Hepatocyte (in vitro differentiated cells): ENCODE data around the gene DGKZ. TPM values are rescaled to one million over a fixed set of nuclear protein-coding genes. Genes with fewer than 3 reads are reported as not detected.

Source experiments
- DNase-seq: peaks from one replicate; pipeline ENCODE4 v3.0.0-alpha.2; 2016; ENCODE audit warnings: low spot score
- H2AFZ ChIP-seq: fragments of 200-600 bp; sonication (generic); 2 replicates; pipeline ENCODE4 v1.6.0; 2016; ENCODE audit warnings: antibody characterized with exemption, mild to moderate bottlenecking
- H3K27ac ChIP-seq: fragments of 200-600 bp; sonication (generic); 2 replicates; pipeline ENCODE4 v1.5.1; 2016; ENCODE audit warnings: mild to moderate bottlenecking
- H3K27me3 ChIP-seq: fragments of 200-600 bp; sonication (generic); 2 replicates; pipeline ENCODE4 v1.6.1; 2016
- H3K36me3 ChIP-seq: fragments of 200-600 bp; sonication (generic); replicated peaks from 2 replicates; pipeline ENCODE4 v1.5.1; 2016; ENCODE audit warnings: low read depth; ENCODE audit not compliant: insufficient read depth
- H3K4me1 ChIP-seq: fragments of 200-600 bp; sonication (generic); 2 replicates; pipeline ENCODE4 v1.5.1; 2016; ENCODE audit warnings: mild to moderate bottlenecking, moderate library complexity; ENCODE audit not compliant: insufficient read depth
- H3K4me2 ChIP-seq: fragments of 200-600 bp; sonication (generic); 2 replicates; pipeline ENCODE4 v1.6.0; 2016
- H3K4me3 ChIP-seq: fragments of 200-600 bp; sonication (generic); 2 replicates; pipeline ENCODE4 v1.5.1; 2016; ENCODE audit warnings: mild to moderate bottlenecking
- H3K79me2 ChIP-seq: fragments of 200-600 bp; sonication (generic); 2 replicates; pipeline ENCODE4 v1.6.0; 2017; ENCODE audit warnings: mild to moderate bottlenecking
- H3K9me2 ChIP-seq: fragments of 200-600 bp; sonication (generic); replicated peaks from 2 replicates; pipeline ENCODE4 v1.6.0; 2017; ENCODE audit warnings: mild to moderate bottlenecking; ENCODE audit not compliant: insufficient read depth
- H3K9me3 ChIP-seq: fragments of 200-600 bp; sonication (generic); 2 replicates; pipeline ENCODE4 v1.5.1; 2016; ENCODE audit warnings: low read depth, mild to moderate bottlenecking
- H4K20me1 ChIP-seq: fragments of 200-600 bp; sonication (generic); 2 replicates; pipeline ENCODE4 v1.6.0; 2016; ENCODE audit warnings: mild to moderate bottlenecking; ENCODE audit not compliant: insufficient read depth, poor library complexity, severe bottlenecking
- EZH2 ChIP-seq: fragments of 200-600 bp; sonication (generic); IDR thresholded peaks from 2 replicates; pipeline ENCODE4 v1.6.1; 2016; ENCODE audit warnings: antibody characterized with exemption, mild to moderate bottlenecking, borderline replicate concordance
- EZH2phosphoT487 ChIP-seq: fragments of 200-600 bp; sonication (generic); IDR thresholded peaks from one replicate; pipeline ENCODE4 v1.6.1; 2018; ENCODE audit warnings: antibody characterized with exemption, mild to moderate bottlenecking, low read depth, moderate library complexity; ENCODE audit not compliant: unreplicated experiment, severe bottlenecking
- WGBS: methylation state at CpG from one replicate; pipeline ENCODE4 v1.1.6; 2016; ENCODE audit warnings: low lambda C conversion rate; ENCODE audit errors: missing lambda C conversion rate; 5-methylcytosine and 5-hydroxymethylcytosine counted together
- polyA plus RNA-seq: library from polyadenylated mRNA; unstranded; fragments of >200 nt; fragmentation: Nextera tagmentation; extraction: Ambion mirVana; gene quantifications from 2 replicates; pipeline ENCODE4 v1.2.1, GENCODE V29; 2016
- total RNA-seq: library from RNA; depleted of rRNA; stranded (reverse); fragments of >200 nt; gene quantifications from 2 replicates; pipeline ENCODE4 v1.2.3, GENCODE V29; 2014
- TF ChIP-seq, protein P1 (sequence below): fragments of 200-600 bp; sonication (generic); IDR thresholded peaks from 2 replicates; pipeline ENCODE4 v1.5.1; 2016; ENCODE audit warnings: antibody characterized with exemption, mild to moderate bottlenecking; ENCODE audit not compliant: poor library complexity

The DGKZ gene
- total and polyA plus RNA-seq, 2 experiments from 2014 or later, result 26.6 to 42.9 TPM

DNA sequence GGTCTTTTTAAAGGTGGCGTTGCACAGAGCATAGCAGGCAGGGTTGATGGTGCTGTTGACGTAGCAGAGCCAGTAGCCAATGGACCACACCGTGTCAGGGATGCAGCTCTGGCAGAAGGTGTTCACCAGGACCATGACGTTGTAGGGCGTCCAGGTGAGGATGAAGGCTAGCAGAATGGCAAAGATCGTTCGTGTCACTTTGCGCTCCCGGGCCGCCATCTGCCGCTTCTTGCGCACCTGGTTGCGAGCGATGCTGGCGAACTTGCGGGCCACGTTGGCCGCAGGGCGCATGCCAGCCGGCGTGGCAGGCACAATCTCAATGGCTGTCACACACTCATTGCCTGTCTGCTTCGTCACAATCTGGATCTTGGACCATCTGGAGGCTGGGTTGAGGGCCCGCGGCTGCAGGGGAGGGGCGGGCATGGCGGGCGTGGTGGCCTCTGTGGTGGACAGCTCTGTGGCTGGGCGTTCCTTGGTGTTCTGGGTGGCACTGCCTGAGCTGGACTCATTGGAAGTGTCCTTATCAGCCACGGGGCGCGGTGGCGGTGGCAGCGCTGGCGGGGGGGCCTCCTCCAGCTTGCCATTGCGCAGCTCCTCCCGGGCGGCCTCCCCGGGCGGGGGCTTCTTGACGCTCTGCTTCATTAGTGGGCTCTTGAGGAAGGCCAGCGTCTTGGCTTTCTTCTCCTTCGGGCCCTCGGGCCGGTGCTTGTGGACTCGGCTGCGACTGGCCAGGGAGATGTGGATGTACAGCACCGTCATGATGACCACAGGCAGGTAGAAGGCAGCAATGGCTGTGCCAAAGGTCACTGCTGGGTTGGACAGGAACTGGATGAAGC, 38.1 kb downstream of the DGKZ start:
- Histone ChIP-seq H3K27me3 (peaks cover 36% of the 10 kb centered on the region), H3K9me3 (no peaks in the 10 kb centered on the region), H3K4me3 (no peak overlapping the region), H3K36me3 (no peaks in the 10 kb centered on the region), H2AFZ (no peak overlapping the region), H3K4me1 (peaks cover 34% of the 10 kb centered on the region), H4K20me1 (peaks cover 8% of the 10 kb centered on the region), H3K4me2 (no peak overlapping the region), H3K79me2 (peaks cover 14% of the 10 kb centered on the region), H3K9me2 (no peaks in the 10 kb centered on the region), H3K27ac (no peak overlapping the region)
- DNase-seq, result no peak
- TF ChIP-seq, protein P1, sequence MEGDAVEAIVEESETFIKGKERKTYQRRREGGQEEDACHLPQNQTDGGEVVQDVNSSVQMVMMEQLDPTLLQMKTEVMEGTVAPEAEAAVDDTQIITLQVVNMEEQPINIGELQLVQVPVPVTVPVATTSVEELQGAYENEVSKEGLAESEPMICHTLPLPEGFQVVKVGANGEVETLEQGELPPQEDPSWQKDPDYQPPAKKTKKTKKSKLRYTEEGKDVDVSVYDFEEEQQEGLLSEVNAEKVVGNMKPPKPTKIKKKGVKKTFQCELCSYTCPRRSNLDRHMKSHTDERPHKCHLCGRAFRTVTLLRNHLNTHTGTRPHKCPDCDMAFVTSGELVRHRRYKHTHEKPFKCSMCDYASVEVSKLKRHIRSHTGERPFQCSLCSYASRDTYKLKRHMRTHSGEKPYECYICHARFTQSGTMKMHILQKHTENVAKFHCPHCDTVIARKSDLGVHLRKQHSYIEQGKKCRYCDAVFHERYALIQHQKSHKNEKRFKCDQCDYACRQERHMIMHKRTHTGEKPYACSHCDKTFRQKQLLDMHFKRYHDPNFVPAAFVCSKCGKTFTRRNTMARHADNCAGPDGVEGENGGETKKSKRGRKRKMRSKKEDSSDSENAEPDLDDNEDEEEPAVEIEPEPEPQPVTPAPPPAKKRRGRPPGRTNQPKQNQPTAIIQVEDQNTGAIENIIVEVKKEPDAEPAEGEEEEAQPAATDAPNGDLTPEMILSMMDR, result no peak
- TF ChIP-seq EZH2phosphoT487, result no peak
- TF ChIP-seq EZH2, result no peak
- over 99% methylated on average over 37 of the region's 47 CpGs for WGBS

DNA sequence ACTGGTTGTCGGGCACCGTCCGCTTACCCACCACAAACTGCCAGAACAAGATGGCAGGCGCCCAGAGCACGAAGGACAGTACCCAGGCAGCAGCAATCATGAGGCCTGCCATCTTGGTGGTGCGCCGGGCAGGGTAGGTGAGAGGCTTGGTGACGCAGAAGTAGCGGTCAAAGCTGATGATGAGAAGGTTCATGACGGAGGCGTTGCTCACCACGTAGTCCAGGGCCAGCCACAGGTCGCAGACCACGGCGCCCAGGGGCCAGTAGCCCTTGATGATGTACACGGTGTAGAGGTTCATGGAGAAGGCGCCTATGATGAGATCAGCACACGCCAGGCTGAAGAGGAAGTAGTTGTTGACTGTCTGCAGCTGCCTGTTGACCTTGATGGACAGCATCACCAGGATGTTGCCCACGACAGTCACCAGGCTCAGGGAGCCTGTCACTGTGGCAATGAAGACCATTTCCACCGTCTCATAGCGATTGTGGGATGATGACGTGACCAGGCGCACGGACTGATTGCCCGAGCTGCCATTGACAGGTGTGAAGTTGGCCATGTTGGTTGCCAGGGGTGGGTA, 38.8 kb downstream of the DGKZ start:
- 98% methylated on average over 25 of the region's 25 CpGs for WGBS
- TF ChIP-seq, protein P1, result no peak
- no peak for TF ChIP-seq EZH2phosphoT487
- TF ChIP-seq EZH2, result no peak

DNA sequence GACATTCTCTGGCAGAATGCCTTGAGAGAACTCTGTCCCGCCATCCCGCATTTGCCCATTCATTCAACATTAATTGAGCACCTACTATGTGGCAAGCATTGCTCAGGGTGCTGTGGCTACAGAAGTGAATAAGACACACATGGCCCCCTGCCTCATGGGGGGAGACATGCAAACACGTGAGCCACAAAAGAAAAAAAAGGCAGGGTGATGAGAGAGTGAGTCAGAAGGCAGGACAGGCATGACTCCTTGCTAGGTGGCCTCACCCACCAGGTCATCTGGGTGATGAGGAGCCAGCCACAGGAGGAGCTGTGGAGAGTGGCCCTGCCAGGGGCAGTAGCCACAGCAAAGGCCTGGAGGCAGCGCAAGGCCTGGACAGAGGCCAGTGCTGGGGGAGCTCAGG, 39.4 kb downstream of the DGKZ start:
- H3K79me2 ChIP-seq, result peaks cover 14% of the 10 kb centered on the region
- no peak overlapping the region for H2AFZ ChIP-seq
- no peaks in the 10 kb centered on the region for H3K9me2 ChIP-seq
- no peak overlapping the region for H3K4me3 ChIP-seq
- H3K4me1 ChIP-seq, result peaks cover 34% of the 10 kb centered on the region
- H3K9me3 ChIP-seq, result no peaks in the 10 kb centered on the region
- no peak overlapping the region for H3K4me2 ChIP-seq
- H3K36me3 ChIP-seq, result no peaks in the 10 kb centered on the region
- no peak overlapping the region for H3K27ac ChIP-seq
- peaks cover 8% of the 10 kb centered on the region for H4K20me1 ChIP-seq
- TF ChIP-seq EZH2 (no peak), EZH2phosphoT487 (no peak)
- TF ChIP-seq, protein P1, result no peak
- no peak for DNase-seq
- peaks cover 43% of the 10 kb centered on the region for H3K27me3 ChIP-seq
- WGBS, result 92% methylated on average over 4 of the region's 4 CpGs

More for the DNA sequence above, 38.8 kb downstream of the DGKZ start:
- Histone ChIP-seq H3K4me1 (peaks cover 34% of the 10 kb centered on the region), H3K79me2 (peaks cover 14% of the 10 kb centered on the region), H3K4me2 (no peak overlapping the region), H2AFZ (no peak overlapping the region), H3K9me3 (no peaks in the 10 kb centered on the region), H3K9me2 (no peaks in the 10 kb centered on the region), H3K36me3 (no peaks in the 10 kb centered on the region), H3K27me3 (peaks cover 43% of the 10 kb centered on the region), H4K20me1 (peaks cover 8% of the 10 kb centered on the region), H3K4me3 (no peak overlapping the region), H3K27ac (no peak overlapping the region)
- DNase-seq, result no peak
